GM12878 (cell line): Measurements from ENCODE around the gene SAP130. TPM values are rescaled to one million over a fixed set of nuclear protein-coding genes. Genes with fewer than 3 reads are reported as not detected.

Source experiments
- ATAC-seq: fragments of 200-7000 bp; cut with Tn5 transposase; 3 replicates; pipeline ENCODE4 v1.9.1; 2020; ENCODE audit warnings: mild to moderate bottlenecking, moderate library complexity
- BruUV-seq: library from RNA; stranded (reverse); fragments of 400-500 nt; replicated peaks from 2 replicates; lab custom pipeline; 2021; lab: Mats Ljungman, UMichigan
- CTCF ChIA-PET: fragments of 300-600 bp; sonication (Branson Sonifier 250); formaldehyde crosslinking; extraction: SDS; loops from one replicate; lab custom pipeline; 2021; ENCODE audit warnings: inconsistent platforms; lab: Yijun Ruan, JAX
- POLR2A ChIA-PET: fragments of 350-600 bp; formaldehyde crosslinking; extraction: SDS; loops from one replicate; lab custom pipeline; 2021; ENCODE audit warnings: inconsistent platforms; lab: Charles Lee
- RAD21 ChIA-PET: fragments of 300-600 bp; sonication (Branson Sonifier 250); formaldehyde crosslinking; loops from one replicate; lab custom pipeline; 2023; ENCODE audit warnings: antibody characterized with exemption; ENCODE audit not compliant: unreplicated experiment; lab: Charles Lee
- SMC1A ChIA-PET: fragments of 300-600 bp; sonication (Branson Sonifier 250); formaldehyde crosslinking; loops from one replicate; lab custom pipeline; 2023; ENCODE audit not compliant: unreplicated experiment, uncharacterized antibody; lab: Charles Lee
- DNase-seq: peaks from one replicate; pipeline ENCODE4 v3.0.0-alpha.2; 2011; ENCODE audit warnings: low read depth, low spot score
- FAIRE-seq: peaks from 3 replicates; lab custom pipeline; 2011; peaks lifted over from hg19 to GRCh38; lab: Jason Lieb, UNC
- H2AFZ ChIP-seq: 2 replicates; pipeline ENCODE4 v1.6.0; 2011; ENCODE audit warnings: low read depth, low read length, control low read depth; ENCODE audit not compliant: control insufficient read depth
- H3K27ac ChIP-seq: 2 replicates; pipeline ENCODE4 v1.5.1; 2011; ENCODE audit warnings: control low read depth; ENCODE audit not compliant: control insufficient read depth, insufficient read depth
- H3K27me3 ChIP-seq, 2 experiments: replicated peaks in 1 of 2; 2 replicates each; pipeline versions ENCODE4 v1.6.0 to v1.6.1; 2011; ENCODE audit warnings: low read length in 1 of 2; ENCODE audit not compliant: control insufficient read depth in 2 of 2, insufficient read depth in 2 of 2
- H3K36me3 ChIP-seq, 2 experiments: 2 replicates each; pipeline ENCODE4 v1.5.1; 2011; ENCODE audit warnings: low read length in 1 of 2; ENCODE audit not compliant: control insufficient read depth in 2 of 2, insufficient read depth in 2 of 2
- H3K4me1 ChIP-seq: 2 replicates; pipeline ENCODE4 v1.6.1; 2011; ENCODE audit warnings: mild to moderate bottlenecking, low read length, moderate library complexity, mixed read lengths; ENCODE audit not compliant: control insufficient read depth, insufficient read depth
- H3K4me2 ChIP-seq: 2 replicates; pipeline ENCODE4 v1.6.0; 2011; ENCODE audit warnings: control low read depth; ENCODE audit not compliant: control insufficient read depth, insufficient read depth
- H3K4me3 ChIP-seq: fragments of 200-600 bp; sonication (generic); 2 replicates; pipeline ENCODE4 v1.5.1; 2016
- H3K79me2 ChIP-seq: 2 replicates; pipeline ENCODE4 v1.6.0; 2011; ENCODE audit warnings: low read length; ENCODE audit not compliant: control insufficient read depth, insufficient read depth
- H3K9ac ChIP-seq: 2 replicates; pipeline ENCODE4 v1.8.0; 2011; ENCODE audit warnings: low read length, control low read depth, mixed read lengths; ENCODE audit not compliant: control insufficient read depth, insufficient read depth
- H3K9me3 ChIP-seq: replicated peaks from 3 replicates; pipeline ENCODE4 v1.5.1; 2011; ENCODE audit warnings: mild to moderate bottlenecking, low read length; ENCODE audit not compliant: control insufficient read depth, insufficient read depth
- H4K20me1 ChIP-seq: 2 replicates; pipeline ENCODE4 v1.6.0; 2011; ENCODE audit not compliant: control insufficient read depth, insufficient read depth
- BCL3 ChIP-seq: IDR thresholded peaks from 2 replicates; pipeline ENCODE4 v1.6.1; 2011; ENCODE audit warnings: borderline replicate concordance, low read depth, mild to moderate bottlenecking, moderate library complexity, low read length; ENCODE audit not compliant: insufficient read depth, poor library complexity, severe bottlenecking
- CBX5 ChIP-seq: sonication (generic); IDR thresholded peaks from 2 replicates; pipeline ENCODE4 v1.6.1; 2016; ENCODE audit warnings: low read depth, moderate library complexity, mild to moderate bottlenecking, inconsistent platforms
- CHD1 ChIP-seq: IDR thresholded peaks from 2 replicates; pipeline ENCODE4 v1.6.1; 2012; ENCODE audit warnings: low read depth, low read length, improper control_type of control experiment
- CHD4 ChIP-seq: fragments of 200-600 bp; sonication (generic); IDR thresholded peaks from 2 replicates; pipeline ENCODE4 v1.6.1; 2016; ENCODE audit warnings: mild to moderate bottlenecking
- EGR1 ChIP-seq, 2 experiments: IDR thresholded peaks; 1 replicate in 1 of 2; 2 replicates in 1 of 2; pipeline ENCODE4 v1.6.1; 2011 to 2012; ENCODE audit warnings: low read depth in 2 of 2, low read length in 2 of 2, borderline replicate concordance in 1 of 2, mild to moderate bottlenecking in 1 of 2, moderate library complexity in 1 of 2
- NR2C1 ChIP-seq: fragments of 450-650 bp; IDR thresholded peaks from 2 replicates; pipeline ENCODE4 v1.6.1; 2017; ENCODE audit warnings: antibody characterized with exemption, mild to moderate bottlenecking, moderate library complexity
- NR2C2 ChIP-seq: IDR thresholded peaks from 2 replicates; pipeline ENCODE4 v1.6.1; 2011; ENCODE audit warnings: borderline replicate concordance, low read depth; ENCODE audit not compliant: control insufficient read depth, insufficient read length
- YY1 ChIP-seq: IDR thresholded peaks from 2 replicates; pipeline ENCODE4 v1.6.1; 2011; ENCODE audit warnings: low read depth, mild to moderate bottlenecking, low read length
- WGBS: methylation state at CpG from one replicate; pipeline ENCODE4 v1.1.6; 2016; ENCODE audit warnings: low lambda C conversion rate; ENCODE audit not compliant: insufficient replicate concordance, insufficient coverage; ENCODE audit errors: missing lambda C conversion rate; 5-methylcytosine and 5-hydroxymethylcytosine counted together
- in situ Hi-C: fragments of 300-500 bp; cut with MboI; formaldehyde crosslinking; loops from 9 replicates; pipeline ENCODE4 v1.14.3; 2018; ENCODE audit warnings: mixed read lengths
- intact Hi-C: fragments of 100-400 bp; cut with micrococcal nuclease; formaldehyde crosslinking; loops from one replicate; pipeline ENCODE4 v1.14.2; 2022; ENCODE audit not compliant: unreplicated experiment
- polyA plus RNA-seq, 11 experiments: library from polyadenylated mRNA; depleted of rRNA in 4 of 11; unstranded in 6 of 11; stranded (reverse) in 5 of 11; fragments of >200 nt; fragmentation: Nextera tagmentation in 4 of 11; fragmentation: Illumina TruSeq in 1 of 11; extraction: Ambion mirVana in 4 of 11; extraction: Trizol in 1 of 11; gene quantifications; 1 replicate in 1 of 11; 2 replicates in 10 of 11; pipeline versions ENCODE4 v1.2.1 to v1.2.3, GENCODE V29; 2011 to 2016; ENCODE audit warnings: inconsistent platforms in 2 of 11, missing spikeins in 2 of 11, low read depth in 1 of 11
- total RNA-seq, 4 experiments: library from RNA; depleted of rRNA in 3 of 4; stranded (reverse); fragments of >200 nt in 3 of 4; fragmentation: Illumina TruSeq in 1 of 4; extraction: Trizol in 1 of 4; gene quantifications; 2 replicates each; pipeline versions ENCODE4 v1.2.1 to v1.2.3, GENCODE V29; 2013 to 2021
- TF ChIP-seq, protein P1 (sequence below): fragments of 450-650 bp; IDR thresholded peaks from 2 replicates; pipeline ENCODE4 v1.6.1; 2016; ENCODE audit warnings: mild to moderate bottlenecking
- TF ChIP-seq, protein P2 (sequence below): fragments of 150-350 bp; IDR thresholded peaks from 2 replicates; pipeline ENCODE4 v1.6.1; 2014; ENCODE audit warnings: mild to moderate bottlenecking, low read depth, low read length

SAP130 gene
- total and polyA plus RNA-seq, 10 of the 15 experiments (the other 5 are each of a cell fraction or from before 2014, with no cell fraction given), result 5.0 to 26.2 (median 9.9) TPM

GRCh38 chr2:128036748-128037607, 9.1 kb upstream of the SAP130 start:
- Histone ChIP-seq H3K4me3 (no peak overlapping the region), H3K36me3 (no peaks in the 10 kb centered on the region), H2AFZ (no peak overlapping the region), H4K20me1 (no peaks in the 10 kb centered on the region), H3K9ac (no peak overlapping the region), H3K9me3 (peaks cover 16% of the 10 kb centered on the region), H3K27ac (no peak overlapping the region), H3K4me1 (no peaks in the 10 kb centered on the region; the same call in 1 of the 2 replicates), H3K4me2 (no peak overlapping the region), H3K79me2 (no peaks in the 10 kb centered on the region), H3K27me3 (no peaks in the 10 kb centered on the region)
- CTCF ChIA-PET, result no interaction called here
- DNase-seq, result no peak
- in situ Hi-C loops, result no loop called here
- RAD21 ChIA-PET, result no interaction called here
- TF ChIP-seq CHD1 (no peak), CBX5 (peak; percentile 90; the same call in 1 of the 2 replicates)
- intact Hi-C loops, result no loop called here
- no peak for ATAC-seq
- FAIRE-seq, result no peak
- POLR2A ChIA-PET, result no interaction called here
- SMC1A ChIA-PET, result no interaction called here
- no TSS peak for BruUV-seq
- WGBS, result 60% methylated on average over 10 of the region's 10 CpGs

DNA sequence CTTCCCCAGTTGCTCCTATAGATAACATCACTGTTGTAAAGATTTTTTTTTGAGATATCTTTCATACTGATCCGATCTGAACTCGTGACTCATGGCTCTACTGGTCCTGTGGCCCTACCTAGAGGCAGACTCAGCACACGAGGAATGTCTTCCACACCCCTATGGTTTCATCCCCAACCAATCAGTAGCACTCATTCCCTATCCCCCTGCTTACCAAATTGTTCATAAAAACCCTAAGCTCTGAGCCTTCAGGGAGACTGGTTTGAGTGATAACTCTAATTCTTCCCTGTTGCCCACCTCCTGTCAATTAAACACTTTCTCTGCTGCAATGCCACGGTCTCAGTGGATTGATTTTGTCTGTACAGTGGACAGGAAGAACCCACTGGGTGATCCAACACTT, 4.2 kb upstream of the SAP130 start:
- FAIRE-seq (no peak), DNase-seq (no peak), ATAC-seq (no peak)
- no peak overlapping the region for H3K27ac ChIP-seq
- no peak overlapping the region for H3K4me3 ChIP-seq
- H3K36me3 ChIP-seq, result no peaks in the 10 kb centered on the region
- no peaks in the 10 kb centered on the region; a peak in 1 of 4 replicates for H3K27me3 ChIP-seq
- SMC1A ChIA-PET, result interaction anchor here (0.9 kb wide), 1 partner anchor 10 kb away, joined by 4 read pairs; no protein-coding TSS in a partner anchor
- H4K20me1 ChIP-seq, result no peaks in the 10 kb centered on the region
- POLR2A ChIA-PET, result interaction anchor here (0.6 kb wide), 1 partner anchor 25 kb away, joined by 12 read pairs; no protein-coding TSS in a partner anchor
- 0 out of 2 replicates have a peak, but pooled peaks cover 3% of the 10 kb centered on the region for H3K4me1 ChIP-seq
- intact Hi-C loops (no loop called here), in situ Hi-C loops (no loop called here)
- CTCF ChIA-PET, result no interaction called here
- H3K9ac ChIP-seq, result no peak overlapping the region
- TF ChIP-seq YY1, result no peak
- TF ChIP-seq NR2C2, result no peak
- no peak for TF ChIP-seq EGR1 (IDR thresholded peaks at IDR 0.05; ENCODE audit: borderline replicate concordance in 1 of 2, low read depth in 2 of 2, low read length in 2 of 2)
- no peak for TF ChIP-seq BCL3
- TF ChIP-seq, protein P1, sequence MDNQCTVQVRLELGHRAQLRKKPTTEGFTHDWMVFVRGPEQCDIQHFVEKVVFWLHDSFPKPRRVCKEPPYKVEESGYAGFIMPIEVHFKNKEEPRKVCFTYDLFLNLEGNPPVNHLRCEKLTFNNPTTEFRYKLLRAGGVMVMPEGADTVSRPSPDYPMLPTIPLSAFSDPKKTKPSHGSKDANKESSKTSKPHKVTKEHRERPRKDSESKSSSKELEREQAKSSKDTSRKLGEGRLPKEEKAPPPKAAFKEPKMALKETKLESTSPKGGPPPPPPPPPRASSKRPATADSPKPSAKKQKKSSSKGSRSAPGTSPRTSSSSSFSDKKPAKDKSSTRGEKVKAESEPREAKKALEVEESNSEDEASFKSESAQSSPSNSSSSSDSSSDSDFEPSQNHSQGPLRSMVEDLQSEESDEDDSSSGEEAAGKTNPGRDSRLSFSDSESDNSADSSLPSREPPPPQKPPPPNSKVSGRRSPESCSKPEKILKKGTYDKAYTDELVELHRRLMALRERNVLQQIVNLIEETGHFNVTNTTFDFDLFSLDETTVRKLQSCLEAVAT, result no peak
- no peak for TF ChIP-seq CHD4
- TF ChIP-seq, protein P2, sequence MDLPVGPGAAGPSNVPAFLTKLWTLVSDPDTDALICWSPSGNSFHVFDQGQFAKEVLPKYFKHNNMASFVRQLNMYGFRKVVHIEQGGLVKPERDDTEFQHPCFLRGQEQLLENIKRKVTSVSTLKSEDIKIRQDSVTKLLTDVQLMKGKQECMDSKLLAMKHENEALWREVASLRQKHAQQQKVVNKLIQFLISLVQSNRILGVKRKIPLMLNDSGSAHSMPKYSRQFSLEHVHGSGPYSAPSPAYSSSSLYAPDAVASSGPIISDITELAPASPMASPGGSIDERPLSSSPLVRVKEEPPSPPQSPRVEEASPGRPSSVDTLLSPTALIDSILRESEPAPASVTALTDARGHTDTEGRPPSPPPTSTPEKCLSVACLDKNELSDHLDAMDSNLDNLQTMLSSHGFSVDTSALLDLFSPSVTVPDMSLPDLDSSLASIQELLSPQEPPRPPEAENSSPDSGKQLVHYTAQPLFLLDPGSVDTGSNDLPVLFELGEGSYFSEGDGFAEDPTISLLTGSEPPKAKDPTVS, result no peak
- TF ChIP-seq NR2C1, result no peak
- 18% methylated on average over 4 of the region's 4 CpGs for WGBS
- no peaks in the 10 kb centered on the region for H3K79me2 ChIP-seq
- peaks cover 13% of the 10 kb centered on the region for H3K9me3 ChIP-seq
- H2AFZ ChIP-seq, result no peak overlapping the region
- no TSS peak for BruUV-seq
- H3K4me2 ChIP-seq, result no peak overlapping the region
- RAD21 ChIA-PET, result no interaction called here
